Measurements from ENCODE around the gene PDZD7.

PDZD7 gene

DNA sequence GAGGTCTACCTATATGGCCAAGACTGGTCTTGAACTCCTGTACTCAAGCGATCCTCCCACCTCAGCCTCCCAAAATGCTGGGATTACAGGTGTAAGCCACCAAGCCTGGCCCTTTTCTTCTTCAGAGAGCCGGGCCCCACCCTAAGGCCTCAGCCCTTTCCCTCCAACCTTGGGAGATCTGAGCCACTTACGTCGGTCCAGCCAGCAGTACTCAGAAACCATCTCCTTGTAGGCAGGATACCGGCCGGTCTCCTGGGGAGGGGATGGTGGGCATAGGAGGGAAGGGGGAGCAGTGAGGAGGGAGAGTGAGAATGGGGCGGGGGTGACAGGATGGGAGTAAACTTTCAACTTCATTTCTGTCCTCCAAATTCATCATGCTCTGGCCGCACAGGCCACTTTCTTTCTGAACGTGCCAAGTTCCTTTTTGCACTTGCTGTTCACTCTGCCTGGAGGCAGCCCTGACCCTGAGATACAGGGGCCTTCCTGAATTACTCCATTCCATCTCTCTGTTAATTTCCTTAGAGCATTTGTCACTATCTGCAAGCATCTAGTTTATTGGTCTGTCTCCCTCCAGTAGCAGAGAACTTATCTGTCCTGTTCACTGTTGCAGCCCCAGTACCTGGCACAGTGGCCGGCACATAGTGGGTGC, 10.4 kb downstream of the PDZD7 start:
- DNase-seq (ENCODE audit: low read depth in 1 of 2, low spot score in 1 of 2): no peak
- Histone ChIP-seq H3K4me3 (replicated peaks; ENCODE audit: insufficient read depth, low read length) (no peak overlapping the region), H3K27me3 (ENCODE audit: insufficient read depth, poor library complexity, severe bottlenecking) (no peaks in the 10 kb centered on the region), H3K27ac (replicated peaks) (no peak overlapping the region)
- TF ChIP-seq, protein P1, sequence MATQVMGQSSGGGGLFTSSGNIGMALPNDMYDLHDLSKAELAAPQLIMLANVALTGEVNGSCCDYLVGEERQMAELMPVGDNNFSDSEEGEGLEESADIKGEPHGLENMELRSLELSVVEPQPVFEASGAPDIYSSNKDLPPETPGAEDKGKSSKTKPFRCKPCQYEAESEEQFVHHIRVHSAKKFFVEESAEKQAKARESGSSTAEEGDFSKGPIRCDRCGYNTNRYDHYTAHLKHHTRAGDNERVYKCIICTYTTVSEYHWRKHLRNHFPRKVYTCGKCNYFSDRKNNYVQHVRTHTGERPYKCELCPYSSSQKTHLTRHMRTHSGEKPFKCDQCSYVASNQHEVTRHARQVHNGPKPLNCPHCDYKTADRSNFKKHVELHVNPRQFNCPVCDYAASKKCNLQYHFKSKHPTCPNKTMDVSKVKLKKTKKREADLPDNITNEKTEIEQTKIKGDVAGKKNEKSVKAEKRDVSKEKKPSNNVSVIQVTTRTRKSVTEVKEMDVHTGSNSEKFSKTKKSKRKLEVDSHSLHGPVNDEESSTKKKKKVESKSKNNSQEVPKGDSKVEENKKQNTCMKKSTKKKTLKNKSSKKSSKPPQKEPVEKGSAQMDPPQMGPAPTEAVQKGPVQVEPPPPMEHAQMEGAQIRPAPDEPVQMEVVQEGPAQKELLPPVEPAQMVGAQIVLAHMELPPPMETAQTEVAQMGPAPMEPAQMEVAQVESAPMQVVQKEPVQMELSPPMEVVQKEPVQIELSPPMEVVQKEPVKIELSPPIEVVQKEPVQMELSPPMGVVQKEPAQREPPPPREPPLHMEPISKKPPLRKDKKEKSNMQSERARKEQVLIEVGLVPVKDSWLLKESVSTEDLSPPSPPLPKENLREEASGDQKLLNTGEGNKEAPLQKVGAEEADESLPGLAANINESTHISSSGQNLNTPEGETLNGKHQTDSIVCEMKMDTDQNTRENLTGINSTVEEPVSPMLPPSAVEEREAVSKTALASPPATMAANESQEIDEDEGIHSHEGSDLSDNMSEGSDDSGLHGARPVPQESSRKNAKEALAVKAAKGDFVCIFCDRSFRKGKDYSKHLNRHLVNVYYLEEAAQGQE (IDR thresholded peaks at IDR 0.05; ENCODE audit: insufficient replicate concordance, low read depth): no peak
- TF ChIP-seq GABPA (IDR thresholded peaks at IDR 0.05; ENCODE audit: low read depth): no peak
- TF ChIP-seq SPI1 (IDR thresholded peaks at IDR 0.05; ENCODE audit: borderline replicate concordance, low read depth): no peak
- no peak for TF ChIP-seq POLR2AphosphoS5 (IDR thresholded peaks at IDR 0.05; ENCODE audit: low read depth)
- TF ChIP-seq, protein P2, sequence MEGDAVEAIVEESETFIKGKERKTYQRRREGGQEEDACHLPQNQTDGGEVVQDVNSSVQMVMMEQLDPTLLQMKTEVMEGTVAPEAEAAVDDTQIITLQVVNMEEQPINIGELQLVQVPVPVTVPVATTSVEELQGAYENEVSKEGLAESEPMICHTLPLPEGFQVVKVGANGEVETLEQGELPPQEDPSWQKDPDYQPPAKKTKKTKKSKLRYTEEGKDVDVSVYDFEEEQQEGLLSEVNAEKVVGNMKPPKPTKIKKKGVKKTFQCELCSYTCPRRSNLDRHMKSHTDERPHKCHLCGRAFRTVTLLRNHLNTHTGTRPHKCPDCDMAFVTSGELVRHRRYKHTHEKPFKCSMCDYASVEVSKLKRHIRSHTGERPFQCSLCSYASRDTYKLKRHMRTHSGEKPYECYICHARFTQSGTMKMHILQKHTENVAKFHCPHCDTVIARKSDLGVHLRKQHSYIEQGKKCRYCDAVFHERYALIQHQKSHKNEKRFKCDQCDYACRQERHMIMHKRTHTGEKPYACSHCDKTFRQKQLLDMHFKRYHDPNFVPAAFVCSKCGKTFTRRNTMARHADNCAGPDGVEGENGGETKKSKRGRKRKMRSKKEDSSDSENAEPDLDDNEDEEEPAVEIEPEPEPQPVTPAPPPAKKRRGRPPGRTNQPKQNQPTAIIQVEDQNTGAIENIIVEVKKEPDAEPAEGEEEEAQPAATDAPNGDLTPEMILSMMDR (IDR thresholded peaks at IDR 0.05; ENCODE audit: insufficient read depth, low read length): no peak

DNA sequence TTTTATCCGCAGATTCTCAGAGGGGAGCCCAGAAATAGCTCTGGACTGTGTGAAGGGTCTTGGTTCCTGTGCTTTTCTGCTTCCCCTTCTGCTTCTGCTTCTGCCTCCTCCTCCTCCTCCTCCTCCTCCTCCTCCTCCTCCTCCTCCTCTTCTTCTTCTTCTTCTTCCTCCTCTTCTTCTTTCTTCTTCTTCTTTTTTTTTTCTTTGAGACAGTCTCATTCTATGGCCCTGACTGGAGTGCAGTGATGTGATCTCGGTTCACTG, 11.6 kb downstream of the PDZD7 start:
- TF ChIP-seq, protein P2 (IDR thresholded peaks at IDR 0.05; ENCODE audit: insufficient read depth, low read length): no peak
- TF ChIP-seq, protein P1 (IDR thresholded peaks at IDR 0.05; ENCODE audit: insufficient replicate concordance, low read depth): no peak
- no peak for TF ChIP-seq POLR2AphosphoS5 (IDR thresholded peaks at IDR 0.05; ENCODE audit: low read depth)
- H3K27ac ChIP-seq (replicated peaks): peak overlapping the region; percentile 21; the same call in 1 of the 2 replicates
- no peaks in the 10 kb centered on the region for H3K27me3 ChIP-seq (ENCODE audit: insufficient read depth, poor library complexity, severe bottlenecking)
- peak in 1 of 2 experiments; percentile 55 for DNase-seq (ENCODE audit: low read depth in 1 of 2, low spot score in 1 of 2)
- H3K4me3 ChIP-seq (replicated peaks; ENCODE audit: insufficient read depth, low read length): no peak overlapping the region

DNA sequence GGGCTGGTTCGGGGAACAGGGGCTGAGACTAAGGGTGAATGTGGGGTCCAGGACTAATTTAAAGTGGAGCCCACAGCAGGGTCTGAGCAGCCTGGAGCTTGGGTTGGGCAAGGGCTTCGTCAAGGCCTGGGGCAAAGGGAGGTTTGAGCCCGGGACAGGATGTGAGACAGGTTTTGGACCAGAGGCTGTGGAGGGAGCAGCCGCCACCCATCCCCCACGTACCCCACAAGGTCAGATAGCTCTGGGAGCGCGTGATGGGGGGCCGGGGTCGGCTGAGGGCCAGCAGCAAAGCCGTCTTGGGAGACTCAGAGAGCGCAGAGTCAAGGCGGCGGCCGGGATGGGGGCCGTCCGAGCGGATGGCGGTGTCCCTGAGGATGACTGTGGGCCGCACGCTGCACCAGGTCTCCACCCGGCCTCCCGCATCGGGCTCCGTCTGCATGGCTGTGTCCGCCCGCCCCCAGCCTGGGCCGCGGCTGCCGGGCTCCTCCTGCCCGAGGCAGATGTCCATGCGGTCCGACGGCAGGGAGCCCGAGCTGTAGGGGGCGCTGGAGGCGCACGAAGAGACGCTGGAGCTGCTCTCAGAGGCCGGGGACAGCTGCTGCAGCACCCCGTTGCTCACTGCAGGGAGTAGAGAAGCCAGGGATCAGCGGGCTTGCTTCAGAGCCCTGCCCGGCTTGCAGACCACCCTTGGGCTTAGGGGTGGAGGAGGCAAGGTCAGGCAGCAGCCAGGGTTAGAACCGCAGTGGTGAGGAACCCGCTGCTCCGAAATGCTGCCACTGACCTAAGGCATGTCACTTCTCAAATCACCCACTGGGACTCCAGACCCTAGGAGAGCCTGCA, 12.1 kb downstream of the PDZD7 start:
- TF ChIP-seq POLR2AphosphoS5 (IDR thresholded peaks at IDR 0.05; ENCODE audit: low read depth): 0 out of 2 replicates have a peak, but pooled peaks have one; percentile 18
- TF ChIP-seq, protein P2 (IDR thresholded peaks at IDR 0.05; ENCODE audit: insufficient read depth, low read length): peak; percentile 63
- TF ChIP-seq, protein P1 (IDR thresholded peaks at IDR 0.05; ENCODE audit: insufficient replicate concordance, low read depth): no peak
- no peak for TF ChIP-seq SPI1 (IDR thresholded peaks at IDR 0.05; ENCODE audit: borderline replicate concordance, low read depth)
- TF ChIP-seq GABPA (IDR thresholded peaks at IDR 0.05; ENCODE audit: low read depth): no peak
- DNase-seq (ENCODE audit: low read depth in 1 of 2, low spot score in 1 of 2): peak; percentile 71 to 90
- peak overlapping the region; percentile 28 for H3K4me3 ChIP-seq (replicated peaks; ENCODE audit: insufficient read depth, low read length)
- H3K27me3 ChIP-seq (ENCODE audit: insufficient read depth, poor library complexity, severe bottlenecking): no peaks in the 10 kb centered on the region
- H3K27ac ChIP-seq (replicated peaks): peak overlapping the region; percentile 65
